Measurements from ENCODE around the gene WDR86. TPM values are rescaled to one million over a fixed set of nuclear protein-coding genes. Genes with fewer than 3 reads are reported as not detected.

WDR86 gene
- total RNA-seq, 1 donor from 2014 or later, result 83.0 TPM

GRCh38 chr7:151343516-151343915 lies 66.3 kb downstream of the WDR86 start:
- H3K4me1 Mint-ChIP-seq (ENCODE audit: unreplicated experiment), result peaks cover 11% of the 10 kb centered on the region
- no peaks in the 10 kb centered on the region for H3K27me3 Mint-ChIP-seq

GRCh38 chr7:151342811-151343210 lies 67.0 kb downstream of the WDR86 start:
- no peak for TF ChIP-seq CTCF (conservative IDR thresholded peaks at IDR 0.05)
- Mint-ChIP-seq H3K4me1 (ENCODE audit: unreplicated experiment) (peaks cover 11% of the 10 kb centered on the region), H3K4me3 (peak overlapping the region; percentile 59), H3K27me3 (no peaks in the 10 kb centered on the region), H3K27ac (no peak overlapping the region), H3K36me3 (peaks cover 8% of the 10 kb centered on the region), H3K9me3 (no peaks in the 10 kb centered on the region)
- DNase-seq (ENCODE audit: extremely low spot score, unreplicated experiment), result no peak

More at GRCh38 chr7:151343516-151343915, 66.3 kb downstream of the WDR86 start:
- no peak overlapping the region for H3K27ac Mint-ChIP-seq
- no peak for TF ChIP-seq CTCF (conservative IDR thresholded peaks at IDR 0.05)
- H3K9me3 Mint-ChIP-seq, result no peaks in the 10 kb centered on the region
- peaks cover 8% of the 10 kb centered on the region for H3K36me3 Mint-ChIP-seq
- peak overlapping the region; percentile 59 for H3K4me3 Mint-ChIP-seq
- DNase-seq (ENCODE audit: extremely low spot score, unreplicated experiment), result no peak

- Mint-ChIP-seq H3K4me1 (ENCODE audit: unreplicated experiment) (peaks cover 11% of the 10 kb centered on the region), H3K27ac (peak overlapping the region; percentile 77), H3K36me3 (peaks cover 8% of the 10 kb centered on the region), H3K4me3 (peak overlapping the region; percentile 90), H3K27me3 (no peaks in the 10 kb centered on the region), H3K9me3 (no peaks in the 10 kb centered on the region)
- TF ChIP-seq CTCF (conservative IDR thresholded peaks at IDR 0.05), result no peak
- DNase-seq (ENCODE audit: extremely low spot score, unreplicated experiment), result no peak
Measured at GRCh38 chr7:151342102-151342646, 67.7 kb downstream of the WDR86 start.

- TF ChIP-seq CTCF (conservative IDR thresholded peaks at IDR 0.05), result peak; percentile 10
- Mint-ChIP-seq H3K4me1 (ENCODE audit: unreplicated experiment) (peaks cover 11% of the 10 kb centered on the region), H3K36me3 (peaks cover 8% of the 10 kb centered on the region), H3K27ac (peak within 1 kb of the TSS; percentile 77), H3K9me3 (no peaks in the 10 kb centered on the region), H3K27me3 (no peaks in the 10 kb centered on the region), H3K4me3 (peak within 1 kb of the TSS; percentile 90)
- peak; percentile 97 for DNase-seq (ENCODE audit: extremely low spot score, unreplicated experiment)
Measured at GRCh38 chr7:151341357-151342101, 68.3 kb downstream of the WDR86 start, which contains the start of gene NUB1. Gene NUB1 (plus strand): TSS chr7:151341812. CDS start chr7:151345350, 3,538 bp downstream.

GRCh38 chr7:151340794-151341356 lies 69.0 kb downstream of the WDR86 start:
- no peak for DNase-seq (ENCODE audit: extremely low spot score, unreplicated experiment)
- H3K4me3 Mint-ChIP-seq, result peak overlapping the region; percentile 90
- peak; percentile 49 for TF ChIP-seq CTCF (conservative IDR thresholded peaks at IDR 0.05)
- no peaks in the 10 kb centered on the region for H3K27me3 Mint-ChIP-seq
- H3K4me1 Mint-ChIP-seq (ENCODE audit: unreplicated experiment), result peaks cover 11% of the 10 kb centered on the region
- H3K36me3 Mint-ChIP-seq, result peaks cover 4% of the 10 kb centered on the region
- no peaks in the 10 kb centered on the region for H3K9me3 Mint-ChIP-seq
- peak overlapping the region; percentile 77 for H3K27ac Mint-ChIP-seq

Data from type B pancreatic cell (in vitro differentiated cells).